ENCODE data around the gene UBASH3B.
A peak's percentile ranks its signal among the peaks of the same experiment; 100 is the strongest.

UBASH3B gene

DNA sequence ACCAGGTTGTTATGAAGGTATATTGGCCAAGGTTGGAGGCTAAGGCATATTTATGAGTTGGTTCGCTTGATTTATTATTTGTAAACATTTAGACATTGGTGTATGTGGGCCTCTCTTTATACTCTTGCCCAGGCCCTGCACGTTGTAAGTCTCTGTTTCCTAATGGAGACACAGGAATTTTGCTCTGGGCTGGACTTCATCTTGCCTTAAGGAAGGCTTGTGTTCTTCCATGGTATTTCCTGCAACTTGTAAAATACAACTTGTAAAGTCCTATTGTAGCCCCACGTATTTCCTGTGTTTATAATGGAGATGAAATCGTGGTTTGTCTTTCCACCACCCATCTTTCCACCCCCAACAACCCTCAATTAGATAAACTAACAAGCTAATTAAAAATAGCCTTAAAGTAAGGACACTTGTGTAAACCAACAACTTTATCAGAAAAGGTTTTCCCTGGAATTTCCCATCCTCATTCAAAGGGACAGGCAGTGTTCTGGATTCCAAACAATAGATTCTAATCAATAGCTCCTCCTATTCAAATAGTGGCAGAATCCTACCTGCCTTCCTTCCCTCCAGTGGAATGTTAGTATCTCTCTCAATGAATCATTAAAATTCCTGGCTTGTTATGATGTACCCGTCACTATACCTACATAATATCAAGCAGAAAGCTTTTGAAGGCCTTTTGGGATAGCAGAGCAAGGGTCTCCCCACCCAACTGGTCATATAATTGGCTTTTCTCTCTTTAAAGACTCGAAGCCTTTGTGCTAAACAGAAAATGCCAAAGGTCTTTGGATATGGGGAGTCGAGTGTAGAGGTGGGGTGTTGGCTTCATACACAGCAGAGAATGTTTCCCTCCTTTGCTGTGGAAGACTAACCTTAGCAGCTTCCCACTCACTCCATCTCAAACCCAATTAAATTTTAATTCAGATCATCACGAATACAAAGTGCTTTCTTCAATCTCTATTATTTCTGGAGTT, 77.1 kb downstream of the UBASH3B start:
- Mint-ChIP-seq H3K27me3 (ENCODE audit: low read depth) (peaks cover 13% of the 10 kb centered on the region), H3K36me3 (ENCODE audit: low read depth) (peaks cover 2% of the 10 kb centered on the region), H3K4me3 (no peak overlapping the region), H3K27ac (no peak overlapping the region), H3K4me1 (ENCODE audit: low read depth) (peaks cover 16% of the 10 kb centered on the region), H3K9me3 (no peaks in the 10 kb centered on the region)

- Mint-ChIP-seq H3K27me3 (ENCODE audit: low read depth) (peaks cover 13% of the 10 kb centered on the region), H3K36me3 (ENCODE audit: low read depth) (peaks cover 2% of the 10 kb centered on the region), H3K9me3 (no peaks in the 10 kb centered on the region), H3K27ac (no peak overlapping the region), H3K4me3 (no peak overlapping the region), H3K4me1 (ENCODE audit: low read depth) (peaks cover 13% of the 10 kb centered on the region)
These were observed 77.8 kb downstream of the UBASH3B start for GRCh38 chr11:122733318-122733717.

GRCh38 chr11:122734848-122735496, 79.5 kb downstream of the UBASH3B start:
- Mint-ChIP-seq H3K4me3 (no peak overlapping the region), H3K36me3 (ENCODE audit: low read depth) (peaks cover 2% of the 10 kb centered on the region), H3K27ac (no peak overlapping the region), H3K9me3 (no peaks in the 10 kb centered on the region), H3K27me3 (ENCODE audit: low read depth) (peaks cover 13% of the 10 kb centered on the region), H3K4me1 (ENCODE audit: low read depth) (peaks cover 10% of the 10 kb centered on the region)

- Mint-ChIP-seq H3K27me3 (ENCODE audit: low read depth) (peaks cover 12% of the 10 kb centered on the region), H3K4me1 (ENCODE audit: low read depth) (peaks cover 6% of the 10 kb centered on the region), H3K27ac (no peak overlapping the region), H3K4me3 (no peak overlapping the region), H3K36me3 (ENCODE audit: low read depth) (no peaks in the 10 kb centered on the region), H3K9me3 (no peaks in the 10 kb centered on the region)
These were observed 82.6 kb downstream of the UBASH3B start for GRCh38 chr11:122737951-122738693.

- Mint-ChIP-seq H3K36me3 (ENCODE audit: low read depth) (no peaks in the 10 kb centered on the region), H3K4me1 (ENCODE audit: low read depth) (peaks cover 15% of the 10 kb centered on the region), H3K27me3 (ENCODE audit: low read depth) (peaks cover 19% of the 10 kb centered on the region), H3K4me3 (no peak overlapping the region), H3K27ac (no peak overlapping the region), H3K9me3 (no peaks in the 10 kb centered on the region)
These were observed 86.2 kb downstream of the UBASH3B start for GRCh38 chr11:122741613-122742300.

GRCh38 chr11:122742301-122743018, 86.9 kb downstream of the UBASH3B start:
- H3K9me3 Mint-ChIP-seq, result no peaks in the 10 kb centered on the region
- H3K4me3 Mint-ChIP-seq, result no peak overlapping the region
- no peaks in the 10 kb centered on the region for H3K36me3 Mint-ChIP-seq (ENCODE audit: low read depth)
- peaks cover 22% of the 10 kb centered on the region for H3K27me3 Mint-ChIP-seq (ENCODE audit: low read depth)
- H3K27ac Mint-ChIP-seq, result no peak overlapping the region
- H3K4me1 Mint-ChIP-seq (ENCODE audit: low read depth), result peaks cover 20% of the 10 kb centered on the region

DNA sequence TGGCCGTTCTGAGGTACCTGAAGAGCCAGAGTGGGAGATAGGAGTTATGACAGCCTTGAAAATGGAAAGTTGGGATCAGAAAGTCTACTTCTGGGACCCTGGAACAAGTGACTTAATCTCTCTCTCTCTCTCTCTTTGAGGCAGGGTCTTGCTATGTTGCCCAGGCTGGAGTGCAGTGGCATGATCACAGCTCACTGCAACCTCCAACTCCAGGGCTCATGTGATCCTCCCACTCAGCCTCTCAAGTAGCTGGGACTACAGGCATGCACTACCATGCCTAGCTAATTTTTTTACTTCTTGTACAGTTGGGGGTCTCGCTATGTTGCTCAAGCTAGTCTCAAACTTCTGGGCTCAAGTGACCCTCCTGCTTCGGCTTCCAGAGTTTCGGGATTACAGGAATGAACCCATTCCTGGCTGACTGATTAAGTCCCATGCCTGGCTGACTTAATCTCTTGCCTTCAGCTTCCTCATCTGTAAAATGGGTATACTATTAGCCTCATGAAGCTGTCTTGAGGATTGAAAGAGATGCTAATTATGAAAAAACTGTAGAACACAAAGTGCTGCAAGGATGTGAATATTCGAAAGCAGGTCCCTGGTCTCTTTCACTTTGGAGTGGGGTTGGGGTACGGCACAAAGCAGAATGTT, 87.7 kb downstream of the UBASH3B start:
- Mint-ChIP-seq H3K36me3 (ENCODE audit: low read depth) (no peaks in the 10 kb centered on the region), H3K27me3 (ENCODE audit: low read depth) (peaks cover 22% of the 10 kb centered on the region), H3K4me1 (ENCODE audit: low read depth) (peaks cover 25% of the 10 kb centered on the region), H3K4me3 (no peak overlapping the region), H3K27ac (no peak overlapping the region), H3K9me3 (no peaks in the 10 kb centered on the region)

DNA sequence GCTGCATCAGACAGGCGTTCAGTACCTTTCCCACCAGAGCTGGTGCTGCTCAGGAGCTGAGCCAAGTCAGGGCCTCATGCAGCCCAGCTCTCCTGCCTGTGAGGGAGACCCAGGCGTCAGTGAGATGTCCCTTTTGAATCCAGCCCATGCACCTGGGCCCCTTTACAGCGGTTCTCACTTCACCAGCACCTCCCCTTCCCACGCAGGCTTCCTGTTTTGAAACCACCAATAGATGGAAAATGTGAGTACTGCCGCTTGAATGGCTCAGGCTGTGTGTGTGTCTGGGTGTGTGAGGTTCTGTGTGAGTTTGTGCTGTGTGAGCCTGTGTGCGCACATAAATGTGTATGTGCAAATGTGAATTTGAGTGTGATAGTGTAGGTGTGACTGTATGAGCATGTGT, 88.4 kb downstream of the UBASH3B start:
- H3K9me3 Mint-ChIP-seq, result no peaks in the 10 kb centered on the region
- H3K27me3 Mint-ChIP-seq (ENCODE audit: low read depth), result peaks cover 22% of the 10 kb centered on the region
- no peak overlapping the region for H3K27ac Mint-ChIP-seq
- H3K4me3 Mint-ChIP-seq, result no peak overlapping the region
- H3K36me3 Mint-ChIP-seq (ENCODE audit: low read depth), result peaks cover 2% of the 10 kb centered on the region
- H3K4me1 Mint-ChIP-seq (ENCODE audit: low read depth), result peaks cover 30% of the 10 kb centered on the region

GRCh38 chr11:122744357-122744756, 88.8 kb downstream of the UBASH3B start:
- no peaks in the 10 kb centered on the region for H3K9me3 Mint-ChIP-seq
- peaks cover 30% of the 10 kb centered on the region for H3K4me1 Mint-ChIP-seq (ENCODE audit: low read depth)
- H3K4me3 Mint-ChIP-seq, result no peak overlapping the region
- H3K36me3 Mint-ChIP-seq (ENCODE audit: low read depth), result peaks cover 2% of the 10 kb centered on the region
- no peak overlapping the region for H3K27ac Mint-ChIP-seq
- peaks cover 21% of the 10 kb centered on the region for H3K27me3 Mint-ChIP-seq (ENCODE audit: low read depth)

GRCh38 chr11:122745111-122745510, 89.6 kb downstream of the UBASH3B start:
- peaks cover 30% of the 10 kb centered on the region for H3K4me1 Mint-ChIP-seq (ENCODE audit: low read depth)
- no peaks in the 10 kb centered on the region for H3K9me3 Mint-ChIP-seq
- H3K4me3 Mint-ChIP-seq, result peak overlapping the region; percentile 6
- no peak overlapping the region for H3K27ac Mint-ChIP-seq
- H3K36me3 Mint-ChIP-seq (ENCODE audit: low read depth), result peaks cover 2% of the 10 kb centered on the region
- H3K27me3 Mint-ChIP-seq (ENCODE audit: low read depth), result peaks cover 14% of the 10 kb centered on the region

DNA sequence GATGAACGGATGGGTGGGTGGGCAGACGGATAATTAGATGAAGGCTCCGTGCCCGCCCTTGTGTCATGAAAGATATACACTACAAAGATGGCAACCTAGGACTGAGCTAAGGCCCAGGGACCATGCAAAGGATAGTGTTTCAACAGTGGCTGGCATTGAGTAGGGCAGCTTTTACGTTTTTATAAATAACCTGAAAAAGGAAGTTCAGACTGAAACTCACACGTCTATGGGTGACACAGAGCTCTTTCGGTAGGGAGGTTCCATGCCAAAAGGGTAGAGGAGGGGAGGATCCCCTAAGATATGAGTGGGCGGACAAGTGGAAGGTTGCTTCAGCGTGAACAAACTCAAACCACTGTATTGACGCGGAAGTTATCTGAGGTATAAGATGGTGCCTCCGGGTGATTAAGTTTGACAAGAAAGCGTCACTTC, 90.5 kb downstream of the UBASH3B start:
- peaks cover 2% of the 10 kb centered on the region for H3K36me3 Mint-ChIP-seq (ENCODE audit: low read depth)
- H3K9me3 Mint-ChIP-seq, result no peaks in the 10 kb centered on the region
- peaks cover 16% of the 10 kb centered on the region for H3K27me3 Mint-ChIP-seq (ENCODE audit: low read depth)
- H3K4me1 Mint-ChIP-seq (ENCODE audit: low read depth), result peaks cover 30% of the 10 kb centered on the region
- peak overlapping the region; percentile 21 for H3K4me3 Mint-ChIP-seq
- peak overlapping the region; percentile 76 for H3K27ac Mint-ChIP-seq

DNA sequence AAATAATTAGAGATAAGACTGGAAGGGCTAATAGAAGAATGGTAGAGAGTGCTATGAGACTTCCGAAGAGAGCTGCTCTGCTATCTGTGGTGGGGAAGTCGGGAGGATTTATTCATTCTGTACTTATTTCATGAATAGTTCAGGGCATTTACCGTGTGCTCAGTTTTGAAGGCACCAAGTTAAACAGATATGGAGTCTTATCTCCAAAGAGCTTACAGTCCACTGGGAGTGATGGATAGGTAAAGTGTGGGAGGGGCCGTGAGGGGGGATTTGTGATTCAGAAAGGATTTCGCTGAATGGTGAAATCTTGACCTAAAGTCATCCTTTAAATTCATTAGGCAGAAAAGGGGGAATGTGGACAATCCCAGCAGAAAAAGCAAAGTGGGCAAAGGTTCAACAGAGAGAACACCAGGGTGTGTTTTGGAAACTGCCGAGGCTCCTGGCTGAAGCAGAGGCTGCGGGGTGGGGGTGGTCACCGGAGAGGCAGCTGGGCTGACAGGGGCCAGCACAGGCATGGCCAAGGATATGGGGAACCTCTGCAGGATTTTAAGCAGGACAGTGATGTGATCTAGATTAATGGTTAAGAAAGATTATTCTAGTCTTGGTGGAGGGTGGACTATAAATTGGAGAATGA, 91.2 kb downstream of the UBASH3B start:
- no peaks in the 10 kb centered on the region for H3K9me3 Mint-ChIP-seq
- H3K4me1 Mint-ChIP-seq (ENCODE audit: low read depth), result peaks cover 35% of the 10 kb centered on the region

GRCh38 chr11:122747351-122747781, 91.8 kb downstream of the UBASH3B start:
- no peaks in the 10 kb centered on the region for H3K9me3 Mint-ChIP-seq
- H3K27ac Mint-ChIP-seq, result peak overlapping the region; percentile 13
- peaks cover 39% of the 10 kb centered on the region for H3K4me1 Mint-ChIP-seq (ENCODE audit: low read depth)
- peaks cover 2% of the 10 kb centered on the region for H3K36me3 Mint-ChIP-seq (ENCODE audit: low read depth)
- H3K4me3 Mint-ChIP-seq, result no peak overlapping the region
- H3K27me3 Mint-ChIP-seq (ENCODE audit: low read depth), result peaks cover 25% of the 10 kb centered on the region

More for the DNA sequence above, 91.2 kb downstream of the UBASH3B start:
- peaks cover 21% of the 10 kb centered on the region for H3K27me3 Mint-ChIP-seq (ENCODE audit: low read depth)
- H3K36me3 Mint-ChIP-seq (ENCODE audit: low read depth), result peaks cover 2% of the 10 kb centered on the region
- H3K27ac Mint-ChIP-seq, result peak overlapping the region; percentile 76
- H3K4me3 Mint-ChIP-seq, result peak overlapping the region; percentile 21
